Breast epithelium (tissue), 3 donors: ENCODE measurements around the gene OR4F15.

Experiments
- POLR2AphosphoS5 ChIP-seq, 3 donors: sonication (generic); formaldehyde crosslinking; IDR thresholded peaks; one replicate each; pipeline ENCODE4 v1.6.1; 2017; ENCODE audit warnings: antibody characterized with exemption in 3 of 3
- TF ChIP-seq, protein P1 (sequence below), 3 donors: fragments of 450-650 bp; IDR thresholded peaks; one replicate each; pipeline ENCODE4 v1.5.1; 2016 to 2017; ENCODE audit warnings: antibody characterized with exemption in 3 of 3, mild to moderate bottlenecking in 3 of 3, moderate library complexity in 3 of 3

DNA sequence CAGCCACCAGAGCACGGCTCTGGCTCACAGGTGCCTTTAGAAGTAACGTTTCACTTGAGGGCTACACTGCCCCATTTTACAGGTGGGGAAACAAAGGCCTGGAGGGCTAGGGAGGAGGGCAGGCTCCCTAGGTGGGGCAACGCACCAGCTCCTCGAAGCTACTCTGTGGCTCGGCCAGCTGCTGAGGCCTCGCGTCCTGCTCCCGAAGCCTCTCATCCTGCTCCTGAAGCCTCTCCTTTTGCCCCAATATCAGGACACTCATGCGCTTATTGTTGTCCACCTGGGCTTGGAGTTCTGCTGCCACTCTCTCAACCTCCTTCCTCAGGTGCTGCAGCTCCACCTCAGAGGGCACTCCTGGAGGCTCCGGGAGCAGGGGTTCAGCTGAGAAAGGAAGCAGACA lies 36.9 kb upstream of the OR4F15 start:
- TF ChIP-seq, protein P1, sequence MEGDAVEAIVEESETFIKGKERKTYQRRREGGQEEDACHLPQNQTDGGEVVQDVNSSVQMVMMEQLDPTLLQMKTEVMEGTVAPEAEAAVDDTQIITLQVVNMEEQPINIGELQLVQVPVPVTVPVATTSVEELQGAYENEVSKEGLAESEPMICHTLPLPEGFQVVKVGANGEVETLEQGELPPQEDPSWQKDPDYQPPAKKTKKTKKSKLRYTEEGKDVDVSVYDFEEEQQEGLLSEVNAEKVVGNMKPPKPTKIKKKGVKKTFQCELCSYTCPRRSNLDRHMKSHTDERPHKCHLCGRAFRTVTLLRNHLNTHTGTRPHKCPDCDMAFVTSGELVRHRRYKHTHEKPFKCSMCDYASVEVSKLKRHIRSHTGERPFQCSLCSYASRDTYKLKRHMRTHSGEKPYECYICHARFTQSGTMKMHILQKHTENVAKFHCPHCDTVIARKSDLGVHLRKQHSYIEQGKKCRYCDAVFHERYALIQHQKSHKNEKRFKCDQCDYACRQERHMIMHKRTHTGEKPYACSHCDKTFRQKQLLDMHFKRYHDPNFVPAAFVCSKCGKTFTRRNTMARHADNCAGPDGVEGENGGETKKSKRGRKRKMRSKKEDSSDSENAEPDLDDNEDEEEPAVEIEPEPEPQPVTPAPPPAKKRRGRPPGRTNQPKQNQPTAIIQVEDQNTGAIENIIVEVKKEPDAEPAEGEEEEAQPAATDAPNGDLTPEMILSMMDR (IDR thresholded peaks at IDR 0.05), result no peak
- no peak for TF ChIP-seq POLR2AphosphoS5 (IDR thresholded peaks at IDR 0.05)
